SIG-M5 (cell line): ENCODE data around the gene NLGN1.

ENCODE experiments used
- DNase-seq: peaks from one replicate; lab custom pipeline; 2025; lab: John Stamatoyannopoulos, UW

The NLGN1 gene

GRCh38 chr3:173761161-173761560, 363.6 kb downstream of the NLGN1 start:
- no peak for DNase-seq

- no peak for DNase-seq
Measured at GRCh38 chr3:173762501-173762900, 365.0 kb downstream of the NLGN1 start.

- DNase-seq: no peak
Measured at GRCh38 chr3:173770011-173770410, 372.5 kb downstream of the NLGN1 start.

GRCh38 chr3:173770796-173771573, 373.4 kb downstream of the NLGN1 start:
- DNase-seq: no peak

DNA sequence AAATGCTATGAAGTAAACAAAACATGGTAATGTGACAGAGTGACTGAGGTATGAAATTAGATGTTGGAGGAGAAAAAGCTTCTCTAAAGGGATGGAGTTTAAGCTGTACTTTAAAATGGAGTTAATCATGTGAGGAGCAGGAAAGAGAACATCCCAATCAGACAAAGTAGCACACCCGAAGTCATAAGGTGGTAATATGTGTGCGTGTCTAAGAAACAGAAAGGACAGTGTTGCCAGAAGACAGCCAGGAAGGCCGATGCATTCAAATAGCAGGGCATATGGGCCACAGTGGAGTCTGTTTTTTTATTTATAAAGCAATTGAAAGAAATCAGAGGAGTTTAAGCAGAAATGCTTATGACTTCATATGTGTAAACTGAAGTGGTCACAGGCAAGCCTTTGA, 376.3 kb downstream of the NLGN1 start:
- no peak for DNase-seq

DNA sequence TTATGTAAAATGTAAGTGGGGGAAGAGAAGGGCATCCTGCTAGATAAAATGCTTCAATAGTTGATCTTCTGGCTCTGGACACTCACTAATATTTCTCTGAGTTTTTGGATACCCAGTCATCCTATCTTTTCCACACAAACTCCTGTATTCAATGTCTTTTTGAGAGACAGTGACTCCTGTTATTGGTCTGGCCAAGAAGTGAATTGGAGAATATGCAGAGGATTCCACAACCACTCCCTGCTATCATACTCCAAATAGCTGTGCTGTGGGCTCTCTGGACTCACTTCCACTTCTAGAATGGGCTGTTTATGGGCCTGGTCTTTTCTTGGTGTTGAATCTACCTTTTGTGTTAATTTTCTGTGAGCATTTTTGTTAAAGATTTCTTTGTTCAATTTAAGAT, 376.8 kb downstream of the NLGN1 start:
- DNase-seq: no peak

GRCh38 chr3:173778251-173778650, 380.7 kb downstream of the NLGN1 start:
- DNase-seq: no peak

GRCh38 chr3:173780067-173780466, 382.5 kb downstream of the NLGN1 start:
- no peak for DNase-seq

GRCh38 chr3:173785004-173785403, 387.5 kb downstream of the NLGN1 start:
- DNase-seq: no peak

DNA sequence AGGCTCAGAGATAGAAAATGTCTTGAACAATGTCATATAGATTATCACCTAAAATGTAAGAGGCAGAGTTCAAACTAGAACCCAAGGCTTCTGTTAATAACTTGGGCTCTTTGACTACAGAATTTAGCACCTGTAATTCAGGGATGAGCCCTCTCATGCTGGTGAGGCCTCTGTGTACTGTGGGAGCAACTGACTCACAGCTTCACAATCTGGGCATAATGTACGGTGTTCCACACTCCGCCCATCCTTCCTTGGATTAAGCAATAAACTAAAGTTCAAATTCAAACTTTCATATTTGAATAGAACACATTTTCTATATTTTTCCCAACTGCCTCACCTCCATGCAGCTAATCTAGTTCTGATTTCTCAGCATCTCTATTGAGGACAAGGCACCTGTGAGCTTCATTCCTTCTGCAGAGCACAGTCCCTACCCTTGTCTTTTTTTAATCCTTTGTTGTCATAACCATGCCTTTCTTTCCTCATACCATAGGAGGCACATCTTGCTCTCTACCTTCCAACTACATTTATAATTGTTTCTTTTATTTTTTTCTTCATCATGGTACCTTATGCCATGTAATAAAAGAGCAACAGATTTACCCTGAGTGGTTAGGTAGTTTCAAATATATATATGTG, 392.1 kb downstream of the NLGN1 start:
- DNase-seq: no peak

GRCh38 chr3:173793963-173794362, 396.4 kb downstream of the NLGN1 start:
- DNase-seq: no peak

GRCh38 chr3:173796405-173796804, 398.9 kb downstream of the NLGN1 start:
- DNase-seq: no peak

GRCh38 chr3:173796890-173797289, 399.3 kb downstream of the NLGN1 start:
- no peak for DNase-seq

DNA sequence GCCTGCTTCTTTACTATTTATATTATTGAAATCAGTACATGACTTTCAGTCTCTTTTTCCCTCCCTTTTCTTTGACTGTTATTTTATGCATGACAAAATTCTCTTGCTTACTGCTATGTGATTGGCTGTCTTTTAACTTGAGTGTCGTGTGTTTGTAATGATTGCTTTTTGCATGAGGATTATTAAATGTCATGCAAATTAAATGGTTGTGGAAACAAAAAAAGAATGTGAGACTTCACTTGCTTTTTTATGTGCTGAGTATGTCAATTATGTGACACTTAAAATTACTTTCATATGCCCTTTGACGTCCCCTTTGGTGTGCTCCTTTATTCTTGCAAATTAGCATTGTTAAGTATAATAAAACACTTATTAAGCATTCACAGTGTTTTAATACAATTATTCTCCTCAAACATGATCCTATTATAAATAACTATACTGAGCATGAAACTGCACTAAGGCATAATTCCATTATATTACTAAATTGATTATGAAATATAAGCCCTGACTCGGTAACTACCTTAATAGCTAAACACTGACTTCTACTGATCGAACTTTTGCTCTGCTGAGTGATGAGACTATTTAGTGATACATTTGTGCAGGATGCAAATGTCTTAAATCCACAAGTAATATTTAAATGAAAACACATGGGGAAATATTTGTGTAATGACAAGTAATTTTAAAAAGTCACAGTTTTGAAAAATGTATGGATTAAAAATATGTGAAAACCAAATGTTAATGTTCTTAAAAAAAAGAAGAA, 401.7 kb downstream of the NLGN1 start:
- DNase-seq: no peak

DNA sequence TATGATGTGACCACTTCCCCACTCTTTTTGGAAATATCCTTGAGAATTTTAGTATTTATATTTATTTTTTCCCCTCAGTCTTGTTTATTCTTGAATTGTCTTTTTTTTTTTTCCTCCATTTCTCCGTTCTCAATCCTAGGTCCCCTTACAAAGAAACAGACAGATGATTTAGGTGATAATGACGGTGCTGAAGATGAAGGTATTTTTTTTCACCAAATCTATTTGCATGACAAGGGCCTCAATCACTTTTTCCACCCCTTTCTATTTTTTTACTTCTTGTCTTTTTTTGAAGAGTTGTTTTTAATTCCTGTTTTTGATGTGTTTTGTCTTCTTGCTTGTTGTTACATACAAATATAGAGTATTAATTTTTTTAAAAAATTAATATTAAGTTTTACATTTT, 402.6 kb downstream of the NLGN1 start:
- DNase-seq: no peak

DNA sequence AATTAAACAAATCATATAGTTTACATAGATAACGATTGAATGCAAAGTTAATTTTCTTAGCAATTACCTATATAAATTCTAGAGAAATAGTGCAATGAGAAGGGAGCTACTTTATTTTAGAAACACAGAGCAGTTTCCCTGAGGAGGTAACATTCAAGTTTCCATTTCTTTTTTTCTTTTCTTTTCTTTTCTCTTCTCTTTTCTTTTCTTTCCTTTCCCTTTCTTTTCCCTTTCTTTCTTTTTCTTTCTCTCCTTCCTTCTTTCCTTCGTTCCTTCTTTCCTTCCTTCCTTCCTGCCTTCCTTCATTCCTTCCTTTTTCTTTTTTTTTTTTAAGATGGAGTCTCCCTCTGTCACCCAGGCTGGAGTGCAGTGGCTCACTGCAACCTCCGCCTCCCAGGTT, 417.3 kb downstream of the NLGN1 start:
- no peak for DNase-seq

GRCh38 chr3:173819368-173819767, 421.8 kb downstream of the NLGN1 start:
- DNase-seq: no peak

GRCh38 chr3:173823911-173824460, 426.4 kb downstream of the NLGN1 start:
- DNase-seq: no peak

- DNase-seq: no peak
Measured at GRCh38 chr3:173825730-173826129, 428.2 kb downstream of the NLGN1 start.

- no peak for DNase-seq
Measured at GRCh38 chr3:173826416-173826815, 428.9 kb downstream of the NLGN1 start.

GRCh38 chr3:173826901-173827609, 429.5 kb downstream of the NLGN1 start:
- DNase-seq: no peak

- DNase-seq: no peak
Measured at GRCh38 chr3:173838644-173839043, 441.1 kb downstream of the NLGN1 start.
